Measurements from ENCODE around the gene RAP1GAP. TPM values are rescaled to one million over a fixed set of nuclear protein-coding genes. Genes with fewer than 3 reads are reported as not detected.

RAP1GAP gene
- total and polyA plus RNA-seq, 8 donors = 21.1 to 117 (median 59.2) TPM

DNA sequence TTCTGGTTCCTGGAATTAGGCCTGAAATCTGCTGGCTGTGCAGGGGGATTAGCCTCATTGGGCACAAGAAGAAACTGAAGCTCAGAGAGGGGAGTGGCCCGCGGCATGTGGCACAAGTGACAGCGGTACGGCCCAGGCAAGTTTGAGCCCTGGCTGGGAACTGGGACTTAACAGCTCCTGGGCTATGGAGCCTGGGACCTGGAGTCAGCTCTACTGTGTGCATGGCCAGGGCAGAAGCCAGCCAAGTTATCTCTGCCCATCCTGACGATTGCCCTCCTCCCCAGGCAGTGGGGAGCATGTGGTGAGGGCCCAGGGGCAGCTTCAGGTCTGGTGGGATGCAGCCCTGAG is 98.7 kb downstream of the RAP1GAP start:
- 83 to 93% (median 89%) methylated on average over 3 to 5 of the region's 5 CpGs for WGBS, 5 donors
- Histone ChIP-seq H3K27me3 (peaks cover 0 to 19% (median 0%) of the 10 kb centered on the region in 3 donors), H3K36me3 (no peaks in the 10 kb centered on the region), H3K27ac (no peak overlapping the region), H3K9me3 (no peaks in the 10 kb centered on the region), H3K4me1 (peaks cover 7 to 15% (median 14%) of the 10 kb centered on the region in 4 donors), H3K4me3 (no peak overlapping the region)
- intact Hi-C loops (cut with DNase I; ENCODE audit: low total_unique reads) = loop anchor here (10.0 kb wide), 1 partner anchor 66 kb away; the partner anchor contains the start of gene ALPL
- DNase-seq = no peak
- no peak for TF ChIP-seq EP300 (IDR thresholded peaks at IDR 0.05)
- no peak for TF ChIP-seq POLR2AphosphoS5 (IDR thresholded peaks at IDR 0.05)
- TF ChIP-seq CTCF (IDR thresholded peaks at IDR 0.05) = no peak
- no peak for TF ChIP-seq POLR2A (IDR thresholded peaks at IDR 0.05)

DNA sequence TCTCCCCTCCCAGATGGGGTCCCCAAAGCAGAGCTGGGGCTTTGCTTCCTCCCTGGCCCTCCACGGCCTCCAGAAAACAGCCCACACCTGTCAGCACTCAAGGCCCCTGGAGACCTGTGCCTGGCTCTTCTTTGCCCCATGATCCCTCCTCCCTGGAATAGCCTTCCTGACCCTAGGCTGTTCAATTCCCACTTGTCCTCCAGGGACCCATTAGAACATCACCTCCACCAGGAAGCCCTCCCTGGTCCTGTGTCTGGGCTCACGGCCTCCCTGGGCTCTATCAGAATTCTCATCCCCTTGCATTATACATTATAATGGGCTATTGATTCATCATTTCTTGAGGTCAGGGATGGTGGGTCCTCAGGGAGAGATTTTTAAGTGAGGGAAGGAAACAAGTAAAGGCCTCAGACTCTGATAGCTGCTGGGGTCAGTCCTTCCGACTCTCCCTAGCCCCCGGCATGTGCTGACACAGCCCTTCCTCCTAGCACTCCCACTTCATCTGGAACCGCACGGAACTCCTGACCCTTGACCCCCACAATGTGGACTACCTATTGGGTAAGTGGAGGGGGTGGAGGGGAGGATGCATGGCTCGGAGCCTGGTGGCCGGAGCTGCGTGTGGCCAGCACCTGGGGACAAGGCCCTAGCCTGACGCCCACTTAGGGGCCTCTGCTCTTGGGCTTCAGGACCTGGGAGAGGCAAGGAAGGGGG is 99.2 kb downstream of the RAP1GAP start:
- H3K4me3 ChIP-seq = no peak overlapping the region
- H3K4me1 ChIP-seq = peaks cover 7 to 15% (median 14%) of the 10 kb centered on the region in 4 donors
- TF ChIP-seq POLR2A (IDR thresholded peaks at IDR 0.05) = no peak
- no peak overlapping the region for H3K27ac ChIP-seq
- no peak for DNase-seq
- 78 to 94% (median 90%) methylated on average over 10 of the region's 10 CpGs for WGBS, 5 donors
- H3K27me3 ChIP-seq = peaks cover 0 to 14% (median 0%) of the 10 kb centered on the region in 3 donors
- H3K36me3 ChIP-seq = no peaks in the 10 kb centered on the region
- intact Hi-C loops (cut with DNase I; ENCODE audit: low total_unique reads) = loop anchor here (10.0 kb wide), 1 partner anchor 65 kb away; the partner anchor contains the start of gene ALPL
- H3K9me3 ChIP-seq = no peaks in the 10 kb centered on the region

- H3K36me3 ChIP-seq = no peaks in the 10 kb centered on the region
- intact Hi-C loops (cut with DNase I; ENCODE audit: low total_unique reads) = no loop called here
- WGBS, 5 donors = 69 to 84% (median 78%) methylated on average over 8 to 10 of the region's 10 CpGs
- no peak overlapping the region for H3K4me3 ChIP-seq
- H3K4me1 ChIP-seq = peaks cover 0 to 4% (median 3%) of the 10 kb centered on the region in 4 donors
- H3K27me3 ChIP-seq = peaks cover 0 to 5% (median 0%) of the 10 kb centered on the region in 3 donors
- no peak overlapping the region for H3K27ac ChIP-seq
- no peaks in the 10 kb centered on the region for H3K9me3 ChIP-seq
- DNase-seq = no peak
- no peak for TF ChIP-seq EP300 (IDR thresholded peaks at IDR 0.05)
- TF ChIP-seq POLR2AphosphoS5 (IDR thresholded peaks at IDR 0.05) = no peak
- no peak for TF ChIP-seq POLR2A (IDR thresholded peaks at IDR 0.05)
- TF ChIP-seq CTCF (IDR thresholded peaks at IDR 0.05) = no peak
Measured at GRCh38 chr1:21568809-21569385, 100.3 kb downstream of the RAP1GAP start.

GRCh38 chr1:21568006-21568746 is 101.0 kb downstream of the RAP1GAP start:
- Histone ChIP-seq H3K9me3 (no peaks in the 10 kb centered on the region), H3K4me1 (no peaks in the 10 kb centered on the region), H3K27ac (no peak overlapping the region), H3K4me3 (no peak overlapping the region), H3K36me3 (no peaks in the 10 kb centered on the region), H3K27me3 (no peaks in the 10 kb centered on the region)
- WGBS, 5 donors = 85 to 88% (median 87%) methylated on average over 15 of the region's 15 CpGs
- TF ChIP-seq POLR2AphosphoS5 (IDR thresholded peaks at IDR 0.05) (no peak), EP300 (IDR thresholded peaks at IDR 0.05) (no peak), CTCF (IDR thresholded peaks at IDR 0.05) (no peak)
- intact Hi-C loops (cut with DNase I; ENCODE audit: low total_unique reads) = no loop called here
- no peak for DNase-seq

Data from stomach (tissue), 9 donors.